ENCODE measurements around the gene ST13.
"Not testable (repeated sequence)": the region's sequence is repeated elsewhere in the genome, so short reads cannot be mapped to it uniquely, and the experiment has no call there.

Gene ST13

DNA sequence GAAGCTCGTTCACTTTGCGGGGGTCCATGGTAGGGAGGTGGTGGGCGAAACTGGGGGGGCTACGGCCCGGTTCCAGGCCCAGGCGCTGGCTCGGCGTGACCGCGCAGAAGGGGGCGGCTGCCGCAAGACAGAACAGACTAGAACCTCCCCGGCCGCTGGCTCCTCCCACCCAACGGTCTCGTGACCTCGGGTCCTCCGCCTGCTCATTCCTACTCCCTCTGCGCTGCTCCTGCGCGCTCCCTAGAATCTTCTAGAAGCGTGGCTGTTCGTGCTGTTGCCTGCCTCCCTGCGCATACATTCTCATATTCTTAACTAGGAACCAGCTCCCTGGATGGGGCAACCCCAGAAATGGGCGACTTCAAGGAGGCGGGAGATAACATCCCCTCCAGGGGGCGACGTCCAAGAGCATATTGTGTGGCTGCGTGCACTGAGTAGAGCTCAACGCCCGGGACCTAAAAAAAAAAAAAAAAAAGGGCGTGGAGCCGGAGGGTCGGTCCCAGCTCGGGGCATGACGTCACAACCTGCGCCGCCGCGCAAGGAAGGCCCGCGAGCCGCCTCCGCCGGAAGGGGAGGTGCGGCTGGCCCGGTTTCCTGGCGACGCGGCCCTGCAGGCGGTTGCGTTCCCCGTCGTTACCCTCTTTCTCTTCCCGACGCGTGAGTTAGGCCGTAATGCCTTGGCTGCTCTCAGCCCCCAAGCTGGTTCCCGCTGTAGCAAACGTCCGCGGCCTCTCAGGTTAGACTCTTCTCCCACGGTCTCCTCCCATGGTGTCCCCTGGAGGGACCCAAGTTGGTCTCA is at the start of gene ST13, which contains the start of gene XPNPEP3:
Gene ST13 (minus strand): TSS at position 127 of the 796 bp plus-strand sequence. CDS start 99 bp downstream, at position 28.
Gene XPNPEP3 (plus strand): TSS at position 636 of the 796 bp plus-strand sequence. CDS start 34 bp downstream, at position 670.
- Mint-ChIP-seq H3K27ac (peak within 1 kb of the TSS; percentile 100), H3K36me3 (peaks cover 5% of the 10 kb centered on the region), H3K4me3 (peak within 1 kb of the TSS; percentile 98), H3K27me3 (no peaks in the 10 kb centered on the region), H3K4me1 (peaks cover 61% of the 10 kb centered on the region), H3K9me3 (no peaks in the 10 kb centered on the region)

GRCh38 chr22:40904101-40904500 is 47.7 kb upstream of the ST13 start:
- Mint-ChIP-seq H3K4me1 (peaks cover 3% of the 10 kb centered on the region), H3K9me3 (no peaks in the 10 kb centered on the region), H3K27ac (no peak overlapping the region), H3K36me3 (peaks cover 16% of the 10 kb centered on the region), H3K27me3 (no peaks in the 10 kb centered on the region), H3K4me3 (no peak overlapping the region)

- Mint-ChIP-seq H3K36me3 (peaks cover 7% of the 10 kb centered on the region), H3K27ac (no peak overlapping the region), H3K4me3 (no peak overlapping the region)
Observed at GRCh38 chr22:40898850-40899357, 42.5 kb upstream of the ST13 start.

GRCh38 chr22:40894417-40894816 is 38.0 kb upstream of the ST13 start:
- H3K27me3 Mint-ChIP-seq, result no peaks in the 10 kb centered on the region
- H3K4me3 Mint-ChIP-seq, result no peak overlapping the region
- H3K9me3 Mint-ChIP-seq, result no peaks in the 10 kb centered on the region
- H3K36me3 Mint-ChIP-seq, result peaks cover 3% of the 10 kb centered on the region
- H3K27ac Mint-ChIP-seq, result no peak overlapping the region
- H3K4me1 Mint-ChIP-seq, result peaks cover 10% of the 10 kb centered on the region

More at GRCh38 chr22:40898850-40899357, 42.5 kb upstream of the ST13 start:
- Mint-ChIP-seq H3K9me3 (no peaks in the 10 kb centered on the region), H3K4me1 (peaks cover 10% of the 10 kb centered on the region), H3K27me3 (no peaks in the 10 kb centered on the region)

DNA sequence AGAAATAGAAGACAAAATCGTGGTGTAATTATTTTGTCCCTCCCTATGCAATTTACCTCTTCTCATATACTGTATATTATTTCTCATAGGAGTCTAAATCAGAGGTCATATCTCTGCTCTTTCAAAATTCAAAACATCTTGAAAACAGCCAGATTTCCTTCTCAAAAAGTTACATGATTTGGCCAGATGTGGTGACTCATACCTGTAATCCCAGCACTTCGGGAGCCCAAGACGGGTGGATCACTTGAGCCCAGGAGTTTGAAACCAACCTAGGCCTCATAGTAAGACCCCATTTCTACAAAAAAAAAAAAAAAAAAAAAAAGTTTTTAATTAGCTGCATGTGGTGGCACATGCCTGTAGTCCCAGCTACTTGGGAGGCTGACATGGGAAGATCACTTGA is 34.4 kb upstream of the ST13 start:
- Mint-ChIP-seq H3K4me3 (no peak overlapping the region), H3K4me1 (no peaks in the 10 kb centered on the region), H3K27me3 (no peaks in the 10 kb centered on the region), H3K36me3 (peaks cover 9% of the 10 kb centered on the region), H3K27ac (no peak overlapping the region), H3K9me3 (no peaks in the 10 kb centered on the region)

GRCh38 chr22:40889116-40889515 is 32.7 kb upstream of the ST13 start:
- H3K4me1 Mint-ChIP-seq, result no peaks in the 10 kb centered on the region
- no peak overlapping the region for H3K4me3 Mint-ChIP-seq
- no peaks in the 10 kb centered on the region for H3K27me3 Mint-ChIP-seq
- peaks cover 12% of the 10 kb centered on the region for H3K36me3 Mint-ChIP-seq
- H3K9me3 Mint-ChIP-seq, result no peaks in the 10 kb centered on the region
- H3K27ac Mint-ChIP-seq, result no peak overlapping the region

DNA sequence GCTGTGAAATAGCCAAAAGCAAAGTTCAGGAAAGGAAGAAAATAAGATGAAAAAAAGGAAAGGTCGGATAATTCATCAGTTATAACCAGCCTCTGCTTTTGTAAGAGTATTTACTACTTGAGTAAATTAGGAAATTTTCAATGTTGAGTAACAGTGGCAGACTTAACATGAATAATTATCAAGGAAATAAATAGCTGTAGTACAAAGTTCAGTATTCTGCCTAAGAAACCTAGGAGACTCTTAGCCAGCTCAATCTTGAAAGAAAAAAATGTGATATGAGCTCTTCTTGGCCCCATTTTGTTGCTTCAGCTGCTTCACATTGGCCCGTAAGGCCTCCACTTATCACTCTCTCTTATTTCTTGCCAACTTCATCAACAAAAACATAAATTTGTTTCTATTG is 22.5 kb upstream of the ST13 start:
- H3K36me3 Mint-ChIP-seq, result peaks cover 7% of the 10 kb centered on the region
- no peaks in the 10 kb centered on the region for H3K27me3 Mint-ChIP-seq
- no peak overlapping the region for H3K27ac Mint-ChIP-seq
- peaks cover 3% of the 10 kb centered on the region for H3K4me1 Mint-ChIP-seq
- H3K4me3 Mint-ChIP-seq, result no peak overlapping the region
- no peaks in the 10 kb centered on the region for H3K9me3 Mint-ChIP-seq

- no peak overlapping the region for H3K4me3 Mint-ChIP-seq
Observed at GRCh38 chr22:40877488-40877887, 21.0 kb upstream of the ST13 start.

GRCh38 chr22:40876907-40877306 is 20.5 kb upstream of the ST13 start:
- Mint-ChIP-seq H3K4me1 (peaks cover 3% of the 10 kb centered on the region), H3K27ac (no peak overlapping the region), H3K4me3 (no peak overlapping the region), H3K36me3 (peaks cover 6% of the 10 kb centered on the region), H3K27me3 (no peaks in the 10 kb centered on the region), H3K9me3 (no peaks in the 10 kb centered on the region)

More at GRCh38 chr22:40877488-40877887, 21.0 kb upstream of the ST13 start:
- peaks cover 7% of the 10 kb centered on the region for H3K36me3 Mint-ChIP-seq
- peaks cover 3% of the 10 kb centered on the region for H3K4me1 Mint-ChIP-seq
- H3K27me3 Mint-ChIP-seq, result no peaks in the 10 kb centered on the region
- H3K27ac Mint-ChIP-seq, result no peak overlapping the region
- no peaks in the 10 kb centered on the region for H3K9me3 Mint-ChIP-seq

DNA sequence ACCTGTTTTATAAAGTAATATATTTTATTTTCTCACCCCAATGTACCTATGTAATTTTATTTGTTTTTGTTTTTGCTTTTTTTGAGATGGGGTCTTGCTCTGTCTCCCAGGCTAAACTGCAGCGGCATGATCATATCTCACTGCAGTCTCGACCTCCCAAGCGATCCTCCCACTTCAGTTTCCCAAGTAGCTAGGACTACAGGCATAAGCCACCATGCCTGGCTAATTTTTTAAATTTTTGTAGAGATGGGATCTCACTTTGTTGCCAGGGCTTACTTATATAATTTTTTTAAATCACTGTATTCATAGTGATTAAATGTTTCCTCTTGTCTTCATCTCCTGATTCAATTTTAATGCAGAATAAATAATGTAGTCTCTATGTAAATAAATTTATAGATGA is 18.7 kb upstream of the ST13 start:
- Mint-ChIP-seq H3K4me1 (peaks cover under 1% of the 10 kb centered on the region), H3K4me3 (no peak overlapping the region), H3K27me3 (no peaks in the 10 kb centered on the region), H3K27ac (no peak overlapping the region), H3K36me3 (peaks cover 7% of the 10 kb centered on the region), H3K9me3 (no peaks in the 10 kb centered on the region)

DNA sequence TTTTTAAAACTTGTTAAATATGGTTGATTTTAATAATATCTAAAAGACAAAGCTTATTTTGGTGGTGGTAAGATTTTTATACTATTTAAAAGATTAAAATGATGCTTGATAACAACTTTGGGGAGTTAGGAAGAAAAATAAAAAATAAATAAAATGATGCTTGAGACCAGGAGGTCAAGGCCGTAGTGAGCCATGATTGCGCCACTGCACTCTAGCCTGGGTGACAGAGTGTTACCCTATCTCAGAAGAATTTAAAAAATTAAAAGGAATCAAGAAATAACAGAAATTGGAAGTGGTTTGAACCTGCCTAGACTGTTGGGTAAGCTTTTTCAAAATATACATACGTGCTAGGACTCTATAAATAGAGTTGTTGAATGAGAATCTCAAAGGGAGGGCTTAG is 17.6 kb upstream of the ST13 start:
- H3K36me3 Mint-ChIP-seq, result peaks cover 7% of the 10 kb centered on the region
- no peaks in the 10 kb centered on the region for H3K4me1 Mint-ChIP-seq
- H3K4me3 Mint-ChIP-seq, result no peak overlapping the region
- no peaks in the 10 kb centered on the region for H3K9me3 Mint-ChIP-seq
- H3K27me3 Mint-ChIP-seq, result no peaks in the 10 kb centered on the region
- H3K27ac Mint-ChIP-seq, result no peak overlapping the region

DNA sequence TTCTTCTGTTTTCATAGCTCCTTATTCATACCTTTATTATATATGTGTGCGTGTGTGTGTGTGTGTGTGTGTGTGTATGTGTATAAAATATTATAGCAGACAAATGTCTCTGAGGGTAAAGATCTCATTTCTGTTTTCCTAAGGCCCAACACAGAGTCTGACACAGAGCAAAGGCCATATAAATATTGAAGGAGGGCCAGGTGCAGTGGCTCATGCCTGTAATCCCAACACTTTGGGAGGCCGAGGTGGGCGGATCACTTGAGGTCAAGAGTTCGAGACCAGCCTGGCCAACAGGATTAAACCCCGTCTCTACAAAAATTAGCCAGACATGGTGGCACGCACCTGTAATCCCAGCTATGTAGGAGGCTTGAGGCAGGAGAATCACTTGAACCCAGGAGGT is 11.9 kb upstream of the ST13 start:
- not testable (repeated sequence) for H3K27me3 Mint-ChIP-seq, H3K9me3 Mint-ChIP-seq

DNA sequence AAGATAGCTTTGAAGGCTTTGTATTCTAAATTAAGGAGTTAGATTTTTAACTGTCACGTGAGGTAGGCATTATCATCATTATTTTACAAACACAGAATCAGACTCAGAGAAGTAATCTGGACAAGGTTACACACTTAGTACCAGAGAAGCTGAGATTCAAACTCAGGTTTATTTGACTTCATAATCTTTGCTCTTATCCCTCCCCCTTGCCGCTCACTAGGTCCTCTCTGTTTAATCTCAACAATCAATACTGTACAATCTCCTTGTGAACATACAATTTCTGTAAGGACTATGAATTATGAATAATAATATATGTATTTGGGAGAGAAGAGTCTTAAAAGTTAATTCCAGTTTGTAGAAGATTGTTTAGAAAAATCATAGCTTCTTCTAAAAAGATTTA is 10.7 kb upstream of the ST13 start:
- H3K36me3 Mint-ChIP-seq, result peaks cover 7% of the 10 kb centered on the region
- no peaks in the 10 kb centered on the region for H3K9me3 Mint-ChIP-seq
- H3K27ac Mint-ChIP-seq, result no peak overlapping the region
- H3K4me3 Mint-ChIP-seq, result no peak overlapping the region
- H3K27me3 Mint-ChIP-seq, result no peaks in the 10 kb centered on the region
- peaks cover 47% of the 10 kb centered on the region for H3K4me1 Mint-ChIP-seq

More for the DNA sequence above, 11.9 kb upstream of the ST13 start:
- H3K36me3 Mint-ChIP-seq, H3K27ac Mint-ChIP-seq, H3K4me3 Mint-ChIP-seq: not testable (repeated sequence)
- H3K4me1 Mint-ChIP-seq, result peaks cover 35% of the 10 kb centered on the region

GRCh38 chr22:40862537-40862936 is 6.1 kb upstream of the ST13 start:
- H3K27ac Mint-ChIP-seq, result peak overlapping the region; percentile 69

GRCh38 chr22:40862013-40862412 is 5.6 kb upstream of the ST13 start, which contains the start of gene DNAJB7:
Gene DNAJB7, minus strand, starts transcription at chr22:40862113. Its CDS starts 119 bp downstream, at chr22:40861994.
- H3K4me3 Mint-ChIP-seq, result no peak within 1 kb of the TSS
- H3K36me3 Mint-ChIP-seq, result peaks cover 8% of the 10 kb centered on the region
- no peaks in the 10 kb centered on the region for H3K27me3 Mint-ChIP-seq
- no peaks in the 10 kb centered on the region for H3K9me3 Mint-ChIP-seq
- H3K27ac Mint-ChIP-seq, result peak within 1 kb of the TSS; percentile 89
- H3K4me1 Mint-ChIP-seq, result peaks cover 71% of the 10 kb centered on the region

More at GRCh38 chr22:40862537-40862936, 6.1 kb upstream of the ST13 start:
- Mint-ChIP-seq H3K27me3 (no peaks in the 10 kb centered on the region), H3K9me3 (no peaks in the 10 kb centered on the region), H3K4me3 (no peak overlapping the region), H3K36me3 (peaks cover 8% of the 10 kb centered on the region), H3K4me1 (peaks cover 71% of the 10 kb centered on the region)

DNA sequence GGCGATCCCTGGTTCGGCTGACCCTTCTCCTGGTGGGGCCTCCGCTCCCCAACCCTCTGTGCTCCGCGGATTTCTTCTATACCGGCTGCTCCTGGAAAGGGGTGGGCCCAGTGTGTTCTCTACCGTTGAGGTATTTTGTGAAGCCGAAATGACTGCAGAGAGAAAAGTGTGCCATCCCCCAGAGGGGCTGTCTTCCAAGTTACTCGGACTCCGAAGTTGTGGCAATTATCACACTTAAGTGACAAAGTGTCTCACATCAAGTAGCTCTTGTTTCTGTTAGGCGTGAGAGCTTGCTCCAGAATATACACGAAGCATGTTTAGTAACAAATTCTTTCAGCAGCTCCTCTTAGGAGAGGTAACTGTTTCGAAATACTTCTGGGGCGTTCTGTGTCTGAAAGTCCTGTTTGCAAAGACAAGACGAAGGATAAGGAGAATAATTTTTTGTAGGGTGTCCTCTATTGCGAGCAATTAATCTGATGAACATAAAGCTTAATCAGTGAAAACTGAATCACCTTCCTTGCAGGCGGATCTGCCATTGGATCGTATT is 943 bp upstream of the ST13 start:
- Mint-ChIP-seq H3K4me3 (peak overlapping the region; percentile 98), H3K27ac (peak overlapping the region; percentile 100), H3K9me3 (no peaks in the 10 kb centered on the region), H3K27me3 (no peaks in the 10 kb centered on the region), H3K4me1 (peaks cover 62% of the 10 kb centered on the region), H3K36me3 (peaks cover 9% of the 10 kb centered on the region)

Data from activated naive CD4-positive, alpha-beta T cell treated with anti-CD3 and anti-CD28 coated beads, Interleukin-2, amount 50 U/mL, for 24 hours (primary cell).